HepG2 (cell line): Measurements from ENCODE around the gene TVP23A. TPM values are rescaled to one million over a fixed set of nuclear protein-coding genes. Genes with fewer than 3 reads are reported as not detected.

ENCODE experiments used
- ATAC-seq: fragments of 200-7000 bp; cut with Tn5 transposase; 3 replicates; pipeline ENCODE4 v1.9.1; 2020; ENCODE audit warnings: mild to moderate bottlenecking, moderate library complexity
- BruUV-seq: library from RNA; stranded (reverse); fragments of 400-500 nt; replicated peaks from 2 replicates; lab custom pipeline; 2021; lab: Mats Ljungman, UMichigan
- CTCF ChIA-PET: fragments of 300-600 bp; formaldehyde crosslinking; extraction: SDS; loops from one replicate; lab custom pipeline; 2021; ENCODE audit warnings: low total read pairs, inconsistent platforms, low intra/inter-chr PET ratio; lab: Yijun Ruan, JAX
- POLR2A ChIA-PET: fragments of 350-600 bp; sonication (Branson Sonifier 250); formaldehyde crosslinking; loops from one replicate; lab custom pipeline; 2020; ENCODE audit warnings: antibody characterized with exemption, inconsistent platforms; lab: Yijun Ruan, JAX
- DNase-seq: peaks from one replicate; pipeline ENCODE4 v3.0.0-alpha.2; 2015; ENCODE audit warnings: low spot score
- FAIRE-seq: peaks from 3 replicates; lab custom pipeline; 2011; peaks lifted over from hg19 to GRCh38; lab: Jason Lieb, UNC
- H2AFZ ChIP-seq: one replicate; pipeline ENCODE4 v1.6.1; 2011; ENCODE audit warnings: low read length, inconsistent platforms
- H3K27ac ChIP-seq: fragments of 300-600 bp; 3 replicates; pipeline ENCODE4 v1.8.0; 2011; ENCODE audit warnings: mixed run types, mild to moderate bottlenecking, mixed read lengths, low read length, inconsistent platforms; ENCODE audit not compliant: insufficient read depth; ENCODE audit errors: extremely low read length
- H3K27me3 ChIP-seq, 2 experiments: fragments of 200-600 bp in 1 of 2; 2 replicates in 1 of 2; 3 replicates in 1 of 2; pipeline versions ENCODE4 v1.6.0 to v1.8.0; 2011; ENCODE audit warnings: low read length in 2 of 2, mild to moderate bottlenecking in 2 of 2, moderate library complexity in 2 of 2, inconsistent platforms in 1 of 2; ENCODE audit not compliant: insufficient read depth in 2 of 2, control insufficient read depth in 1 of 2
- H3K36me3 ChIP-seq, 2 experiments: fragments of 200-600 bp in 1 of 2; replicated peaks in 1 of 2; 2 replicates in 1 of 2; 3 replicates in 1 of 2; pipeline versions ENCODE4 v1.5.1 to v1.8.0; 2011; ENCODE audit warnings: low read length in 2 of 2, inconsistent platforms in 1 of 2; ENCODE audit not compliant: insufficient read depth in 2 of 2, control insufficient read depth in 1 of 2
- H3K4me1 ChIP-seq: 2 replicates; pipeline ENCODE4 v1.5.1; 2012; ENCODE audit warnings: low read length, inconsistent platforms; ENCODE audit not compliant: insufficient read depth
- H3K4me2 ChIP-seq: 2 replicates; pipeline ENCODE4 v1.6.0; 2011; ENCODE audit warnings: low read depth, low read length, inconsistent platforms
- H3K4me3 ChIP-seq, 3 experiments: fragments of 200-600 bp in 1 of 3; sonication (generic), shearing (Covaris generic) in 1 of 3; replicated peaks in 1 of 3; 2 replicates each; pipeline ENCODE4 v1.5.1; 2011 to 2016; ENCODE audit warnings: low read length in 3 of 3, inconsistent platforms in 2 of 3, low read depth in 2 of 3, mild to moderate bottlenecking in 2 of 3, control low read depth in 1 of 3, mixed read lengths in 1 of 3; ENCODE audit not compliant: insufficient read depth in 1 of 3
- H3K79me2 ChIP-seq: one replicate; pipeline ENCODE4 v1.6.1; 2011; ENCODE audit warnings: low read length, inconsistent platforms; ENCODE audit not compliant: insufficient read depth
- H3K9ac ChIP-seq: 2 replicates; pipeline ENCODE4 v1.6.0; 2011; ENCODE audit warnings: mild to moderate bottlenecking, low read depth, low read length, inconsistent platforms; ENCODE audit not compliant: insufficient read depth
- H3K9me3 ChIP-seq: 2 replicates; pipeline ENCODE4 v1.5.1; 2012; ENCODE audit warnings: mild to moderate bottlenecking, low read length
- H4K20me1 ChIP-seq: 2 replicates; pipeline ENCODE4 v1.6.0; 2011; ENCODE audit warnings: inconsistent platforms, mild to moderate bottlenecking, low read length, moderate library complexity; ENCODE audit not compliant: insufficient read depth
- AGO1 ChIP-seq: fragments of 200-400 bp; formaldehyde crosslinking; IDR thresholded peaks from 2 replicates; pipeline ENCODE4 v1.6.1; 2017; ENCODE audit warnings: mild to moderate bottlenecking, low read depth, low read length, moderate library complexity; ENCODE audit not compliant: poor library complexity, severe bottlenecking
- ARNT ChIP-seq: fragments of 450-650 bp; IDR thresholded peaks from 2 replicates; pipeline ENCODE4 v1.6.1; 2017
- BHLHE40 ChIP-seq: IDR thresholded peaks from 2 replicates; pipeline ENCODE4 v1.6.1; 2011; ENCODE audit warnings: low read length, improper control_type of control experiment
- FOXK2 ChIP-seq: fragments of 450-650 bp; IDR thresholded peaks from 2 replicates; pipeline ENCODE4 v1.6.1; 2016
- FOXP1 ChIP-seq, 2 experiments: fragments of 450-650 bp in 1 of 2; IDR thresholded peaks; 2 replicates each; pipeline ENCODE4 v1.6.1; 2017 to 2018; ENCODE audit warnings: antibody characterized with exemption in 1 of 2
- IKZF1 ChIP-seq: fragments of 450-650 bp; IDR thresholded peaks from 2 replicates; pipeline ENCODE4 v1.7.1; 2016
- LCORL ChIP-seq, 2 experiments: fragments of 450-650 bp in 1 of 2; sonication (generic) in 1 of 2; formaldehyde crosslinking in 1 of 2; IDR thresholded peaks; 2 replicates each; pipeline versions ENCODE4 v1.5.0 to v1.6.1; 2017 to 2020; ENCODE audit warnings: antibody characterized with exemption in 1 of 2, missing genetic modification reagents in 1 of 2
- MXD4 ChIP-seq: IDR thresholded peaks from 2 replicates; pipeline ENCODE4 v1.6.1; 2016; ENCODE audit warnings: mild to moderate bottlenecking, missing biosample characterization, missing genetic modification reagents
- NBN ChIP-seq: fragments of 450-650 bp; conservative IDR thresholded peaks from 2 replicates; pipeline ENCODE4 v1.6.1; 2017
- NONO ChIP-seq, 2 experiments: fragments of 450-650 bp in 1 of 2; sonication (generic) in 1 of 2; formaldehyde crosslinking in 1 of 2; IDR thresholded peaks in 1 of 2; conservative IDR thresholded peaks in 1 of 2; 2 replicates each; pipeline versions ENCODE4 v1.6.1 to v1.8.0; 2017 to 2022; ENCODE audit warnings: mild to moderate bottlenecking in 1 of 2, missing genetic modification reagents in 1 of 2, moderate library complexity in 1 of 2
- PHB2 ChIP-seq: fragments of 450-650 bp; IDR thresholded peaks from 2 replicates; pipeline ENCODE4 v1.6.1; 2018; ENCODE audit not compliant: partially characterized antibody
- SNRNP70 ChIP-seq: fragments of 200-400 bp; formaldehyde crosslinking; IDR thresholded peaks from 2 replicates; pipeline ENCODE4 v1.6.1; 2017; ENCODE audit warnings: mild to moderate bottlenecking, low read depth, low read length, moderate library complexity
- SOX6 ChIP-seq, 2 experiments: fragments of 450-650 bp in 1 of 2; sonication (generic) in 1 of 2; formaldehyde crosslinking in 1 of 2; IDR thresholded peaks; 2 replicates each; pipeline versions ENCODE4 v1.4.0 to v1.6.1; 2017 to 2020; ENCODE audit warnings: antibody characterized with exemption in 1 of 2, mild to moderate bottlenecking in 1 of 2, missing genetic modification reagents in 1 of 2
- STAG1 ChIP-seq: sonication (generic); formaldehyde crosslinking; IDR thresholded peaks from 2 replicates; pipeline ENCODE4 v1.4.0; 2020; ENCODE audit warnings: missing genetic modification reagents
- ZBTB21 ChIP-seq: sonication (generic); formaldehyde crosslinking; IDR thresholded peaks from 2 replicates; pipeline ENCODE4 v1.4.0; 2020; ENCODE audit warnings: missing genetic modification reagents
- ZBTB39 ChIP-seq: sonication (generic); formaldehyde crosslinking; IDR thresholded peaks from 2 replicates; pipeline ENCODE4 v1.5.0; 2020; ENCODE audit warnings: missing genetic modification reagents
- ZNF329 ChIP-seq: sonication (generic); formaldehyde crosslinking; IDR thresholded peaks from 2 replicates; pipeline ENCODE4 v1.9.0; 2021; ENCODE audit warnings: low read depth, mild to moderate bottlenecking, missing genetic modification reagents
- ZNF652 ChIP-seq: IDR thresholded peaks from 2 replicates; pipeline ENCODE4 v1.6.1; 2016; ENCODE audit warnings: low read depth, borderline replicate concordance
- ZNF704 ChIP-seq: sonication (generic); formaldehyde crosslinking; IDR thresholded peaks from 2 replicates; pipeline ENCODE4 v1.8.1; 2023; ENCODE audit warnings: mild to moderate bottlenecking, inconsistent platforms, moderate library complexity, missing genetic modification reagents, borderline replicate concordance
- WGBS: methylation state at CpG from one replicate; pipeline ENCODE4 v1.1.6; 2017; ENCODE audit warnings: low lambda C conversion rate; 5-methylcytosine and 5-hydroxymethylcytosine counted together
- in situ Hi-C: cut with HindIII; loops from 2 replicates; pipeline ENCODE4 v1.10.0; 2017; ENCODE audit warnings: low pct_unique_long_range_greater_than_20kb; ENCODE audit not compliant: extremely low pct_ligation_motif_present
- intact Hi-C: fragments of 100-400 bp; cut with micrococcal nuclease; formaldehyde crosslinking; loops from one replicate; pipeline ENCODE4 v1.10.0; 2022; ENCODE audit not compliant: unreplicated experiment
- polyA plus RNA-seq, 8 experiments: library from polyadenylated mRNA; depleted of rRNA in 3 of 8; stranded (reverse) in 7 of 8; unstranded in 1 of 8; fragments of >200 nt; fragmentation: Illumina TruSeq in 4 of 8; extraction: Trizol in 4 of 8; gene quantifications; 2 replicates each; pipeline versions ENCODE4 v1.2.1 to v1.2.3, GENCODE V29; 2011 to 2016; ENCODE audit warnings: low read depth in 4 of 8, missing spikeins in 1 of 8, mixed read lengths in 1 of 8; ENCODE audit not compliant: insufficient read depth in 1 of 8
- total RNA-seq, 5 experiments: library from RNA; depleted of rRNA; stranded (reverse); fragments of >200 nt; fragmentation: Illumina TruSeq; extraction: Trizol; gene quantifications; 2 replicates each; pipeline ENCODE4 v1.2.3, GENCODE V29; 2016; ENCODE audit warnings: low read depth in 1 of 5

TVP23A gene
- total and polyA plus RNA-seq, 2 of the 13 experiments (the other 11 are each of a cell fraction or from before 2014, with no cell fraction given): not detected

DNA sequence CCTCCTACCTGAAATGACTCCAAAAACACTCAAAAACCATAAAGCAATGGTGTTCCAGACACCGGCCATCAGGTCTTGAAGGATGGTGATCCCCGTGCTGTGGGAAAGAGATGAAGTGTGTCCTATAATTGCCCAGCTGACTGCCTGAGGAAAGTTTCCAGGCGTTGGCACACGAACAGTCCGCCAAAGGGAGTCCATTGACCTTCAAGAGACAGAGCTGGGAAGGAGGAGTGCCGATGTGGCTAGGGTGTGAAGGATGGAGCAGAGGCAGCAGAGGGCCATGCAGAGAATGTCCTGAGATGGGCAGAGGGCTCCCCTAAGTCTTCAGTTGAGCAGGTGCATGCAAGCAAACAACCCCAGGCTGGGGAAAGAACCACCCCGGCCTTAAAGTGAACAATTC, 86.8 kb downstream of the TVP23A start (continued):
- TF ChIP-seq ZNF704 (CRISPR knock-in tag) (no peak), BHLHE40 (no peak)
- TF ChIP-seq, all 625 proteins: peak for 0

DNA sequence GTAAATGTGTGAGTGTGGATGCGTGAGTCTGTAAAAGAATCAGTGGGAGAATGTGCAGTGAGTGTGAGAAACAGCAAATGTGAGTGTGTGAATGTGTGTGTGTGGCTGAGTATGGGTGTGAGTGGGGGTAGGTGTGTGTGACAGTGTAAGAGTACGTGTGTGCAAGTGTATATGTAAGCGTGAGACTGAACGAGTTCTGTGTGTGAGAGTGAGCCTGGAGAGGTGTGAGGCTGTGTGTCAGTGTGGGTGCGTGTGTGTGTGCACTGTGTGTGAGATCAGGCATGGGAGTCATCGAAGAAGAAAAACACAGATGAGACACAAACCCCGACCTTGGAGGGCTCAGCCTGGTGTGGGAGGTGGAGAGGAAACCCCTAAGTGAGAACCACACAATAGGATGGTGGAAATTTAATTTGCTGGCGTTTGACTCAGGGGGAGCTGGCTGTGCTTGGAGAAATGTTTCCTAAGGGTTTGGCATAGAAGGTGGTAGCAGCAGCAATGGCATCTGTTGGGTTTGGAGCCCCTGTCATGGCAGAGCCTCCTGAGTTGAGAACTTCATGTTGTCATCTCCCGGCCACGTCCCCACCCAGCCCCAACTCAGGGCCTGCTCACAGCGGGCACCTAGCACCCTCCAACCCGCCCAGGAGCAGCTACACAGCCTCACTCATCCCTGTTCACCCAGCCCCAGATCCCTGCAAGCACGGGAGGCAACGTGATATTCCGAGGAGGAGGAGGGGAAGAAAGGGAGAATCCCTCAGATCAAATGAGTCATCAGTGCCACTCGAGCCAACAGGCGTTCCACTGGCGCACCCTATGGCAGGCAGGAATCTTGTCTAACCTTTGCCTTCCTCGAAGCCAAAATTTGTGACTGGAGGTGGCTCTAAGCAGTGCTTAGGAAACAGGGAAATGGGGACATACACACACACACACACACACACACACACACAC, 89.2 kb downstream of the TVP23A start:
- 0 out of 2 replicates have a peak, but pooled peaks cover 3% of the 10 kb centered on the region for H3K9me3 ChIP-seq
- H3K9ac ChIP-seq: no peak overlapping the region
- peaks cover 35% of the 10 kb centered on the region for H3K4me1 ChIP-seq
- H3K27me3 ChIP-seq: no peaks in the 10 kb centered on the region
- WGBS: 77% methylated on average over 19 of the region's 19 CpGs
- ChIA-PET POLR2A (interaction anchor here (0.9 to 1.7 kb wide), 3 partner anchors 14 to 209 kb away, joined by 3 to 9 read pairs (median 3); partner anchors contain the start of genes EMP2 and NUBP1), CTCF (no interaction called here)
- intact Hi-C loops (loop anchor here (2.0 to 10.0 kb wide), 2 partner anchors 149 to 345 kb away; partner anchors contain the start of genes ATF7IP2 and EMP2), in situ Hi-C loops (no loop called here)
- no peaks in the 10 kb centered on the region for H3K79me2 ChIP-seq
- no TSS peak for BruUV-seq
- DNase-seq: no peak
- no peak for FAIRE-seq
- no peaks in the 10 kb centered on the region for H3K36me3 ChIP-seq
- ATAC-seq: no peak
- H2AFZ ChIP-seq: no peak overlapping the region
- H4K20me1 ChIP-seq: no peaks in the 10 kb centered on the region
- no peak overlapping the region for H3K4me3 ChIP-seq
- H3K4me2 ChIP-seq: no peak overlapping the region
- H3K27ac ChIP-seq: no peak overlapping the region
- TF ChIP-seq ARNT (peak; percentile 94), SOX6 (IDR thresholded peaks at IDR 0.05) (0 out of 2 replicates have a peak, but pooled peaks have one; percentile 36), SOX6 (CRISPR knock-in tag; IDR thresholded peaks at IDR 0.05) (no peak), ZNF329 (CRISPR knock-in tag) (no peak), AGO1 (no peak), FOXK2 (peak; percentile 38; the same call in 1 of the 2 replicates), LCORL (IDR thresholded peaks at IDR 0.05) (peak; percentile 81), LCORL (CRISPR knock-in tag; IDR thresholded peaks at IDR 0.05) (no peak), MXD4 (CRISPR knock-in tag) (no peak), SNRNP70 (no peak), ZNF652 (CRISPR knock-in tag) (no peak), NONO (IDR thresholded peaks at IDR 0.05) (peak; percentile 89; the same call in 1 of the 2 replicates), NONO (CRISPR knock-in tag; conservative IDR thresholded peaks at IDR 0.05) (no peak), IKZF1 (peak; percentile 86; the same call in 1 of the 2 replicates), FOXP1 (IDR thresholded peaks at IDR 0.05) (peak; percentile 69; the same call in 1 of the 2 replicates), FOXP1 (CRISPR knock-in tag; IDR thresholded peaks at IDR 0.05) (no peak), ZBTB39 (CRISPR knock-in tag) (no peak), ZBTB21 (CRISPR knock-in tag) (no peak), STAG1 (no peak), NBN (0 out of 2 replicates have a peak, but pooled peaks have one; percentile 39), PHB2 (peak; percentile 91)
